Activated T-helper 1 cell treated with anti-CD3 and anti-CD28 coated beads, Interleukin-12 subunit alpha, Interleukin-12 subunit beta, Interleukin-2, Interleukin-4 antibody, amounts not matched to agents 30 ng/mL and 10 ng/mL and 1 ng/mL, durations not matched to agents 14 hours and 24 hours and 36 hours (primary cell): ENCODE measurements around the gene CHMP3. TPM values are rescaled to one million over a fixed set of nuclear protein-coding genes. Genes with fewer than 3 reads are reported as not detected.
A peak's percentile ranks its signal among the peaks of the same experiment; 100 is the strongest.
"Not testable (repeated sequence)": the region's sequence is repeated elsewhere in the genome, so short reads cannot be mapped to it uniquely, and the experiment has no call there.

Experiments used
- DNase-seq: peaks from one replicate; pipeline ENCODE4 v3.0.0; 2021; ENCODE audit warnings: low spot score
- H3K27ac Mint-ChIP-seq: one replicate; pipeline ENCODE4 v1.8.0; 2021; ENCODE audit warnings: mild to moderate bottlenecking, mixed read lengths
- H3K27me3 Mint-ChIP-seq: one replicate; pipeline ENCODE4 v1.8.0; 2022; ENCODE audit warnings: mild to moderate bottlenecking, moderate library complexity, mixed read lengths; ENCODE audit not compliant: insufficient read depth
- H3K36me3 Mint-ChIP-seq: one replicate; pipeline ENCODE4 v1.8.0; 2021; ENCODE audit warnings: low read depth, mixed read lengths
- H3K4me1 Mint-ChIP-seq: one replicate; pipeline ENCODE4 v1.8.0; 2021; ENCODE audit warnings: low read depth, mixed read lengths
- H3K4me3 Mint-ChIP-seq: one replicate; pipeline ENCODE4 v1.8.0; 2021; ENCODE audit warnings: mild to moderate bottlenecking, moderate library complexity, mixed read lengths
- H3K9me3 Mint-ChIP-seq: one replicate; pipeline ENCODE4 v1.8.0; 2021; ENCODE audit warnings: mixed read lengths
- intact Hi-C: fragments of 100-400 bp; cut with micrococcal nuclease; formaldehyde crosslinking; loops from one replicate; pipeline ENCODE4 v1.15.1; 2024
- total RNA-seq: library from RNA; stranded (reverse); gene quantifications from 2 replicates; pipeline ENCODE4 v1.2.3, GENCODE V29; 2022

CHMP3 gene
- total RNA-seq, 1 donor from 2014 or later, result 27.7 TPM

DNA sequence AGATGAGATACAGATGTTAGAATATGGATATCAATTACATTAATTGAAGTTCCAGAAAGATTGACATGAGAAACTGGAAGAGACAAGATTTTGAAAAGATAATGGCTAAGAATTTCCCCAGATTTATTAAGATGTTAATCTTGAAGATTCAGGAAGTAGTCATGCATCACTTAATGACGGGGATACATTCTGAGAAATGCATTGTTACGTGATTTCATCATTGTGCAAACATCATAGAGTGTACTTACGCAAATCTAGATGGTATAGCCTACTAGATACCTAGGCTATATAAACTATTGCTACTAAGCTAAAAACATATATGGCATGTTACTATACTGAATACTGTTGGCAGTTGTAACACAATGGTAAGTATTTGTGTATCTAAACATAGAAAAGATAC, 6.8 kb upstream of the CHMP3 start:
- no peak overlapping the region for H3K27ac Mint-ChIP-seq

DNA sequence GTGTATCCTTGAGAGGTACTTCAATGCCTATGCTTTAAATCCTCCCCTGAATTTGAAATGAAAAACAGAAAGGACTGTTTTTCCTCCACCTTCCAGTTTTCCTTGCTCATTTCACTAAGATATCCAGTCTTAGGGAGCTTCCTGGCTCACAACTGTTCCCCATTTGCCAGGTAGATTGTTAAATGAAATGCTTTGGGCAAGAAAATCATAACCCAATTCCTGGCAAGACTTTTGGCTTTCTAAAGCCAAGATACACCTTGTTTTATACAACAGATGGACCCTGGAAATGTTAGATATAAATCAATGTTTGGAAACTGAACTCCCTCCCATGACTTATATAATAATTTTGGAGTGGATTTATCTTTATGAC, 3.6 kb upstream of the CHMP3 start:
- Mint-ChIP-seq H3K4me1 (peaks cover 31% of the 10 kb centered on the region), H3K9me3 (peaks cover 12% of the 10 kb centered on the region), H3K27ac (no peak overlapping the region), H3K27me3 (peaks cover 5% of the 10 kb centered on the region), H3K4me3 (no peak overlapping the region), H3K36me3 (peaks cover 12% of the 10 kb centered on the region)
- no peak for DNase-seq
- intact Hi-C loops, result loop anchor here (10.0 kb wide), 1 partner anchor 82 kb away; no protein-coding TSS in a partner anchor

More for the DNA sequence above, 6.8 kb upstream of the CHMP3 start:
- H3K27me3 Mint-ChIP-seq, result peaks cover 9% of the 10 kb centered on the region
- intact Hi-C loops, result no loop called here
- H3K4me3 Mint-ChIP-seq, result no peak overlapping the region
- H3K4me1 Mint-ChIP-seq, result peaks cover 12% of the 10 kb centered on the region
- no peaks in the 10 kb centered on the region for H3K9me3 Mint-ChIP-seq
- peaks cover 1% of the 10 kb centered on the region for H3K36me3 Mint-ChIP-seq
- no peak for DNase-seq

DNA sequence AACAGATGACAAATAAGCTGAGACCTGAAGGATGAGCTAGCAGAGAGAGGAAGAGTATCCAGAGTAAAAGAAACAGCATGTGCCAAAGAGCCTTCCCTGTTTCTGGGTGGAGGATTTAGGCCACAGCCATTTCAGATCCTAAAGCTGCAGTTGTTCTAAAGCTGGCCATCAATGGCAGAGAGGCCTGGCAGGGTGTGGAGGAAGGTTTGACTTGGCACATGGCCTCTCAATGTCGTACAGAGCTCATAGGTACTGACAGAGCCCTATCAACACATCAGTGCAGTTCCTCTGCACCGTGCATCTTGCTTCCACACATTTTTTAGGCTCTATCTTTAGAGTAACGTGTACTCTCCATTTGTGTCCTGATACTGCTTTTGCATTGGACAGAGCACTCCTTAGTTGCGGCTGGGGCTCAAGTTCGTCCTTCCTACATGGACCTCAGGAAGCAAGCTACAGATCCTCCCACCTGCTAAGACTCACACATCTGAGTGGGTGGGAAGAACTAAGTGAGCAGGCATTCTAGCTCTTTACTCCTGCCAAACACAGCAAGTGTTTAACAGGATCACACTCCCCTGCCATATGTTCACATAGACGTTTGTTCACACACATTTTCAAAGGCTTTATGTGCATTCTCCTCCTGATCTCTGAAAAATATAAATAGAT, 3.0 kb upstream of the CHMP3 start:
- Mint-ChIP-seq H3K9me3 (peaks cover 12% of the 10 kb centered on the region), H3K36me3 (peaks cover 13% of the 10 kb centered on the region), H3K4me1 (peaks cover 37% of the 10 kb centered on the region), H3K4me3 (no peak overlapping the region), H3K27me3 (peaks cover 5% of the 10 kb centered on the region), H3K27ac (no peak overlapping the region)
- DNase-seq, result no peak
- intact Hi-C loops, result loop anchor here (10.0 kb wide), 1 partner anchor 81 kb away; no protein-coding TSS in a partner anchor

DNA sequence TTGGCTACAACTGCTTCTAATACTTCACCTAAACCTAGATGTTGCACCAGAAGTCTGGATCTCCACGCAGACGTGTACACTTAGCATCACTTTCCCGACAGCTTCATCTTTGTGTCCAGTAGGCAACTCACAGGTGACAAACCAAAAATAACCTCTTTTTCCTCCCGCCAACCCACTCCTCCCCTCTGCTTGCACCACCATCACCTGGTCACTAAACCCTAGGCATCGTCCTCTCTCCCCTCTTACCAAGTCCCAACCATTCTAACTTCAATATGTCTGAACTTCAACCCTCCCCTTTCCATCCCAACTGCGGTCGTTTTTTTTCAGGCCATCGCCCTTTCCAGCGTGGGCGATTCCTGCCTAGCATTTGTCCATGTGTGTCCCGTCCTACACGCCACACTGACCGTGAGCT, 413 bp upstream of the CHMP3 start:
- DNase-seq, result no peak
- intact Hi-C loops, result loop anchor here (1.0 to 10.0 kb wide), 5 partner anchors 21 to 368 kb away; partner anchors contain the start of genes IMMT and RNF103
- H3K36me3 Mint-ChIP-seq, result peaks cover 19% of the 10 kb centered on the region

DNA sequence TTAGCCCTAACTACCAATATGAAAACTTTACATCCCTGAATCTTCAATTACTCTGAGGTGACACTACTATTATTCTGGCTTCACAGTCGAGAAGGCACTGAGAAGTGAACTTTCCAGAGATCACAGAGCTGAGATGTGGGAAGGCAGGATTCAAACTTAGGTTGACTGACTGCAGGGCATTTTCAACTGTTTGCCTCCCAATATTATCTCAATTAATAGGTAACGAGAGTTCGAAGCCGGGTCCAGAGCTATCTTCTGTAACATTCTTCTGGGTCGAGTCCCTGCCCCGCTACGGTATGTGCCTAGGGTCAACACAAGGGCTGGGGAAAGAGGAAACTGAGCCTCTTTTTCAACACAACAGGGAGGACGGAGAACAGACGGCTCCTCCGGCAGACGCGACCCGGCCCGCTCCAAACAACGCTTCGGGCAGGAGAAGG, 740 bp downstream of the CHMP3 start:
- no peak for DNase-seq
- Mint-ChIP-seq H3K27me3 (no peaks in the 10 kb centered on the region), H3K27ac (peak overlapping the region; percentile 98), H3K36me3 (peaks cover 19% of the 10 kb centered on the region), H3K4me3 (peak overlapping the region; percentile 97), H3K4me1 (peaks cover 46% of the 10 kb centered on the region), H3K9me3 (peaks cover 12% of the 10 kb centered on the region)
- intact Hi-C loops, result loop anchor here (10.0 kb wide), 1 partner anchor 78 kb away; no protein-coding TSS in a partner anchor

More for the DNA sequence above, 413 bp upstream of the CHMP3 start:
- Mint-ChIP-seq H3K27ac (peak overlapping the region; percentile 98), H3K4me3 (peak overlapping the region; percentile 97), H3K4me1 (peaks cover 46% of the 10 kb centered on the region), H3K9me3 (peaks cover 12% of the 10 kb centered on the region), H3K27me3 (peaks cover 2% of the 10 kb centered on the region)

DNA sequence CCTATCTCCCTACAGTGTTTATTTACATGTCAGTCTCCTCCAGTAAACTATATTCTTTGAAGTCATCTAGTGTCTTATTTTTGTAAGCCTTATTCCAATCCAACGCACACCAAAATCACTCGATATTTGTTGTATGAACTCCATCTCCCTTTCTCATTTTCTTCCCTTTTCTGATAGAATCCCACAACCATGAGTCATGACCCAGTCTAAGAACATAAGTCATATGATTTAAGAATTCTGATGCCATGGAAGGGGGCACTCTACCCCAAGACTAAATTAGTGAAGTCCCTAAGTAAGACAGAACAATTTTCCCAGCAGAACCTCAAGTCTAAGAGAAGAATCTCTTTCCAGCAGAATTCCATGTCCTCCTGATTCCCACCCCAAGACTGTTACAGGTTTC, 5.4 kb downstream of the CHMP3 start:
- intact Hi-C loops, result no loop called here

DNA sequence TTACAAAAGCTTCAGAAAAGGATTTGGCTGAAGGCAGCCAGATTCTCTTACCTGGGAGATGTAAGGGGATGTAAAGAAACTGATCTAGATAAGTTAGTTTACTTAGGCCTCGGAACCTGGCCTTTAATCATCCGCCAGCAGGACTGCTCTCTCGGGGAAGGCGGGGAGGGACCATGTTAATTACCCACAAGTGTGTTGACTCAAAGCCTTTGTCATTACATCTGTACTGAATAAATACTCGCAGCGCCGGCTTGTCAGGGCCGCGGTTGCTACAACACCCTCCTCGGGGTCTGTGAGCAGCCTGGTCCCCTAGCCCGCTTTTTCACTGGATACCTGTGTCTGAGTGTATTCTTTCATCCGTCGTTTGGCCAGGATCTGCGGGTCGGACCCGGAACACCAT, 6.7 kb downstream of the CHMP3 start:
- H3K4me3 Mint-ChIP-seq, result no peak overlapping the region
- peaks cover 4% of the 10 kb centered on the region for H3K9me3 Mint-ChIP-seq
- H3K27me3 Mint-ChIP-seq, result no peaks in the 10 kb centered on the region
- H3K27ac Mint-ChIP-seq, result no peak overlapping the region
- H3K36me3 Mint-ChIP-seq, result peaks cover 22% of the 10 kb centered on the region
- DNase-seq, result no peak
- H3K4me1 Mint-ChIP-seq, result peaks cover 23% of the 10 kb centered on the region
- intact Hi-C loops, result no loop called here

More for the DNA sequence above, 5.4 kb downstream of the CHMP3 start:
- Mint-ChIP-seq H3K36me3 (peaks cover 19% of the 10 kb centered on the region), H3K4me1 (peaks cover 26% of the 10 kb centered on the region), H3K27ac (no peak overlapping the region), H3K9me3 (no peaks in the 10 kb centered on the region), H3K4me3 (no peak overlapping the region), H3K27me3 (no peaks in the 10 kb centered on the region)
- DNase-seq, result no peak

DNA sequence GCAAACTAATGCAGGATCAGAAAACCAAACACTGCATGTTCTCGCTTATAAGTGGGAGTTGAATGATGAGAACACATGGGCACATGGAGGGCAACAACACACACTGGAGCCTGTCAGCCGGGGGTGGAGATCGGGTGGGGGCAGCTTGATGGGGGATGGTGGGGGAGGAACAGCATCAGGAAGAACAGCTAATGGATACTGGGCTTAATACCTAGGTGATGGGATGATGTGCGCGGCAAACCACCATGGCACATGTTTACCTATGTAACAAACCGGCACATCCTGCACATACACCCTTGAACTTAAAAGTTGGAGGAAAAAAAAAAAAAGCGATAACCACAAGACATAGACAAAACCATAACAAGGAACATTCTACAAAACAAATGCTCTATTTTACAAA, 10.4 kb downstream of the CHMP3 start:
- Mint-ChIP-seq H3K27me3 (no peaks in the 10 kb centered on the region), H3K27ac (peak overlapping the region; percentile 40), H3K4me1 (peaks cover 12% of the 10 kb centered on the region), H3K4me3 (peak overlapping the region; percentile 49), H3K36me3 (peaks cover 26% of the 10 kb centered on the region), H3K9me3 (peaks cover 12% of the 10 kb centered on the region)
- intact Hi-C loops, result no loop called here
- DNase-seq, result no peak

DNA sequence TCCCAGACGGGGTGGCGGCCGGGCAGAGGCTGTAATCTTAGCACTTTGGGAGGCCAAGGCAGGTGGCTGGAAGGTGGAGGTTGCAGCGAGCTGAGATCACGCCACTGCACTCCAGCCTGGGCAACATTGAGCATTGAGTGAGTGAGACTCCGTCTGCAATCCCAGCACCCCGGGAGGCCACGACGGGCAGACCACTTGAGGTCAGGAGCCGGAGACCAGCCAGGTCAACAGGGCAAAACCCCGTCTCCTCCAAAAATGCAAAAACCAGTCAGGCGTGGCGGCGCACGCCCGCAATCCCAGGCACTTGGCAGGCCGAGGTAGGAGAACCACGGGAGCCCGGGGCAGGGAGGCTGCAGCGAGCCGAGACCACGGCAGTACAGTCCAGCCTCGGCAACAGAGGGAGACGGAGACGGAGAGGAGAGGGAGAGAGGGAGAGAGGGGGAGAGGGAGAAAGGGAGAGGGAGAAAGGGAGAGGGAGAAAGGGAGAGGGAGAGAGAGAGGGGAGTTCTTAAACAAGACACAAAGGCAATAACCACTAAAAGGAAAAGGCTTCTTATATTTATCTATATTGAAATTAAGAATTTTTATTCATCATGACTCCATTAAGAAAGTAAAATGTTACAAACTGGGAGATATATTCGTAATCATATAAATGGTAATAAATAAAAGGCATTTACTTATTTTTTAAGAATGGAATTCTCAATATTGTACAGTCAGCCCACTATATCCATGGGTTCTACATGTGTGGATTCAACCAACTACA, 13.1 kb downstream of the CHMP3 start:
- H3K4me1 Mint-ChIP-seq, result peaks cover 12% of the 10 kb centered on the region
- H3K27ac Mint-ChIP-seq, H3K4me3 Mint-ChIP-seq, intact Hi-C loops, DNase-seq, H3K27me3 Mint-ChIP-seq: not testable (repeated sequence)
- peaks cover 26% of the 10 kb centered on the region for H3K9me3 Mint-ChIP-seq
- H3K36me3 Mint-ChIP-seq, result peaks cover 43% of the 10 kb centered on the region

DNA sequence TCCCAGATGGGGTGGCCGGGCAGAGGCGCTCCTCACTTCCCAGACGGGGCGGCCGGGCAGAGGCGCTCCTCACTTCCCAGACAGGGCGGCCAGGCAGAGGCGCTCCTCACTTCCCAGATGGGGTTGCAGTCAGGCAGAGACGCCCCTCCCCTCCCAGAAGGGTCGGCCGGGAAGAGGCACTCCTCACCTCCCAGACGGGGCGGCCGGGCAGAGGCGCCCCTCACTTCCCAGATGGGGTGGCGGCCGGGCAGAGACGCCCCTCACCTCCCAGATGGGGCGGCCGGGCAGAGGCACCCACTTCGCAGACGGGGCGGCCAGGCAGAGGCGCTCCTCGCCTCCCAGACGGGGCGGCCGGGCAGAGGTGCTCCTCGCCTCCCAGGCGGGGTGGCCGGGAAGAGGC, 13.8 kb downstream of the CHMP3 start:
- Mint-ChIP-seq H3K36me3 (peaks cover 43% of the 10 kb centered on the region), H3K9me3 (peaks cover 26% of the 10 kb centered on the region), H3K4me1 (peaks cover 12% of the 10 kb centered on the region)
- DNase-seq, H3K27ac Mint-ChIP-seq, H3K4me3 Mint-ChIP-seq, intact Hi-C loops, H3K27me3 Mint-ChIP-seq: not testable (repeated sequence)

DNA sequence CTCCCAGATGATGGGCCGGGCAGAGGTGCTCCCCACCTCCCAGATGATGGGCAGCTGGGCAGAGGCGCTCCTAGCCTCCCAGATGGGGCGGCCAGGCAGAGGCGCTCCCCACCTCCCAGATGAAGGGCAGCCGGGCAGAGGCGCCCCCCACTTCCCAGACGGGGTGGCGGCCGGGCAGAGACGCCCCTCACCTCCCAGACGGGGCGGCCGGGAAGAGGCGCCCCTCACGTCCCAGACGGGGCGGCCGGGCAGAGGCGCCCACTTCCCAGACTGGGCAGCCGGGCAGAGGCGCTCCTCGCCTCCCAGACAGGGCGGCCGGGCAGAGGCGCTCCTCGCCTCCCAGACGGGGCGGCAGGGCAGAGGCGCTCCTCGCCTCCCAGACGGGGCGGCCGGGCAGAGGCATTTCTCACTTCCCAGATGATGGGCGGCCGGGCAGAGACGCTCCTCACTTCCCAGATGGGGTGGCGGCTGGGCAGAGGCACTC, 14.3 kb downstream of the CHMP3 start:
- H3K4me3 Mint-ChIP-seq, intact Hi-C loops, DNase-seq, H3K27me3 Mint-ChIP-seq, H3K27ac Mint-ChIP-seq: not testable (repeated sequence)
- H3K36me3 Mint-ChIP-seq, result peaks cover 43% of the 10 kb centered on the region
- peaks cover 26% of the 10 kb centered on the region for H3K9me3 Mint-ChIP-seq
- H3K4me1 Mint-ChIP-seq, result peaks cover 12% of the 10 kb centered on the region

DNA sequence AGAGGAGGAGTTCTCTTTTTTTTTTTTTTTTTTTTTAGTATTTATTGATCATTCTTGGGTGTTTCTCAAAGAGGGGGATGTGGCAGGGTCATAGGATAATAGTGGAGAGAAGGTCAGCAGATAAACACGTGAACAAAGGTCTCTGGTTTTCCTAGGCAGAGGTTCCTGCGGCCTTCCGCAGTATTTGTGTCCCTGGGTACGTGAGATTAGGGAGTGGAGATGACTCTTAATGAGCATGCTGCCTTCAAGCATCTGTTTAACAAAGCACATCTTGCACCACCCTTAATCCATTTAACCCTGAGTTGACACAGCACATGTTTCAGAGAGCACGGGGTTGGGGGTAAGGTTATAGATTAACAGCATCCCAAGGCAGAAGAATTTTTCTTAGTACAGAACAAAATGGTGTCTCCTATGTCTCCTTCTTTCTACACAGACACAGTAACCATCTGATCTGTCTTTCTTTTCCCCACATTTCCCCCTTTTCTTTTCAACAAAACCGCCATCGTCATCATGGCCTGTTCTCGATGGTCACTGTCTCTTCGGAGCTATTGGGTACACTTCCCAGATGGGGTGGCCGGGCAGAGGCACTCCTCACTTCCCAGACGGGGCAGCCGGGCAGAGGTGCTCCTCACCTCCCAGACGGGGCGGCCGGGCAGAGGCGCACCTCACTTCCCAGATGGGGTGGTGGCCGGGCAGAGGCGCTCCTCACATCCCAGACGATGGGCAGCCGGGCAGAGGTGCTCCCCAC, 14.9 kb downstream of the CHMP3 start:
- H3K4me1 Mint-ChIP-seq, result peaks cover 12% of the 10 kb centered on the region
- peaks cover 43% of the 10 kb centered on the region for H3K36me3 Mint-ChIP-seq
- H3K9me3 Mint-ChIP-seq, result peaks cover 26% of the 10 kb centered on the region
- H3K27me3 Mint-ChIP-seq, DNase-seq, H3K4me3 Mint-ChIP-seq, intact Hi-C loops, H3K27ac Mint-ChIP-seq: not testable (repeated sequence)
